Upper lobe of left lung (tissue), 6 donors: ENCODE results near the gene PRR29. TPM values are rescaled to one million over a fixed set of nuclear protein-coding genes. Genes with fewer than 3 reads are reported as not detected.

Source experiments
- ATAC-seq, 2 donors: fragments of 200-7000 bp; cut with Tn5 transposase; one replicate each; pipeline ENCODE4 v1.9.1; 2022; ENCODE audit warnings: mild to moderate bottlenecking in 2 of 2, moderate library complexity in 2 of 2; ENCODE audit not compliant: low FRiP score in 2 of 2
- DNase-seq, 2 donors: peaks; one replicate each; pipeline ENCODE4 v3.0.0-alpha.2; 2019 to 2020
- H3K27ac ChIP-seq, 4 donors: fragments of 200-600 bp; sonication (generic); one replicate each; pipeline ENCODE4 v1.5.1; 2016 to 2019
- H3K27me3 ChIP-seq, 4 donors: fragments of 200-600 bp; sonication (generic); one replicate each; pipeline ENCODE4 v1.5.1; 2017 to 2019
- H3K36me3 ChIP-seq, 4 donors: fragments of 200-600 bp; sonication (generic); one replicate each; pipeline ENCODE4 v1.5.1; 2016 to 2019
- H3K4me1 ChIP-seq, 4 donors: fragments of 200-600 bp; sonication (generic); one replicate each; pipeline ENCODE4 v1.5.1; 2018 to 2019
- H3K4me3 ChIP-seq, 4 donors: fragments of 200-600 bp; sonication (generic); one replicate each; pipeline ENCODE4 v1.5.1; 2017 to 2019; ENCODE audit warnings: mild to moderate bottlenecking in 2 of 4, moderate library complexity in 1 of 4
- H3K9me3 ChIP-seq, 4 donors: fragments of 200-600 bp; sonication (generic); one replicate each; pipeline ENCODE4 v1.5.1; 2018 to 2019
- CTCF ChIP-seq, 6 experiments: fragments of 450-650 bp in 4 of 6; fragments of 200-600 bp in 2 of 6; sonication (generic) in 2 of 6; IDR thresholded peaks; one replicate each; pipeline ENCODE4 v1.5.1; 2016 to 2019; ENCODE audit warnings: antibody characterized with exemption in 6 of 6
- EP300 ChIP-seq, 4 donors: sonication (generic); formaldehyde crosslinking; IDR thresholded peaks; one replicate each; pipeline ENCODE4 v1.5.1; 2017; ENCODE audit warnings: antibody characterized with exemption in 4 of 4, control low read depth in 2 of 4
- POLR2A ChIP-seq, 4 donors: fragments of 450-650 bp; IDR thresholded peaks; one replicate each; pipeline ENCODE4 v1.5.1; 2016 to 2017; ENCODE audit warnings: antibody characterized with exemption in 4 of 4, mild to moderate bottlenecking in 2 of 4
- POLR2AphosphoS5 ChIP-seq, 2 donors: sonication (generic); formaldehyde crosslinking; IDR thresholded peaks; one replicate each; pipeline ENCODE4 v1.5.1; 2017; ENCODE audit warnings: antibody characterized with exemption in 2 of 2
- WGBS, 2 donors: methylation state at CpG; one replicate each; pipeline ENCODE4 v1.1.5; 2017 to 2018; 5-methylcytosine and 5-hydroxymethylcytosine counted together
- total RNA-seq, 6 donors: library from RNA; depleted of rRNA in 4 of 6; stranded (reverse); fragments of >200 nt in 4 of 6; gene quantifications; one replicate each; pipeline versions ENCODE4 v1.1.0 to v1.2.1, GENCODE V29; 2016 to 2021
- donor health status: DM: no; HTN: no; CAD: no; lungs with moderate emphysema.
- donor health status: DM: no; HTN: yes; CAD: no; lungs with severe emphysema.

Gene PRR29
- total RNA-seq, 6 donors from 2014 or later = 0.97 to 30.1 (median 12.1) TPM

DNA sequence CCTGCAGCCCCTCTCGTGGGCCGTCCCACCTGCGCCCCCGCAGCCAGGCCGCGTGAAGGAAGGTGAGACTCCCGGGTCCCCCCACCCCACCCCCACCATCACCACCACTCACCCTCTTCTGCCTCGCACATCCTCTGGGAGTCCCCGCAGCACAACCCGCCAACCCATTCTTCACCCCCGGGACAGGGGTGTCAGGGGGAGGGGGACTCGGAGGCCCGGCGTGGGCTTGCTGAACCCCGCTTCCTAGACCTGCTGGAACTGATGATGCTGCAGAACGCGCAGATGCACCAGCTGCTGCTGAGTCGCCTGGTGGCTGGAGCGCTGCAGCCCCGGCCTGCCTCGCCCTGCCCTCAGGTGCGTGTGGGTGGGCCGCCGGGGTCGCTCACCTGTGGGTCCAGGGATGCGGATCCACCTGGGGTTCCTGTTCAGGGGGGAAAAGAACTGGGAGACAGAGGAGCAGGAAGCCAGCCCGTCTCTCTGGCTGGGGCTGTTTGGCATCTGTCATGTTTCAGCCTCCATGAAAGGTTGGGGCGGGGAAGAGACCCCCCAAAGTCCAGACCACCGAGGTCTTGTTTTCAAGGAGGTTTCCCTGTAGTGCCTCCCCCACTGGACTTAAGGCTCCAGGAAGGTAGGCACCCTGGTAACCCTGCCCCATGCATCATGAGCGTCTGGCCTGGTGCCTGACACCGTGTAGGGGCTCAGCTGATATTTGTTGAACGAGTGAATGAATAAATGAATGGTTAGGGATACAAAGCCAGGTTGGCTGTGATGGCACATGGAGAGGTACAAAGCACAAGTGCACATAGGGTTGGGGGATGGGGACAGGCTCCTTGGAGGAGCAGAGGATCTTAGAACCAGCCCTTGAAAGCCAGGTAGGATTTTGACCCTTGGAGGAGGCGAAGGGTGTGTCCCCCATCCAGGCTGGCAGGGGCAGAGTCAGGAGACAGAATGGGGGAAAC, 849 bp downstream of the PRR29 start:
- Histone ChIP-seq H3K9me3 (no peaks in the 10 kb centered on the region), H3K36me3 (peaks cover 0 to 20% (median 10%) of the 10 kb centered on the region in 4 donors), H3K4me3 (peak overlapping the region; percentile 58 to 72 (median 64)), H3K27ac (peak overlapping the region in 3 of 4 donors; percentile 26 to 52 (median 39)), H3K27me3 (no peaks in the 10 kb centered on the region), H3K4me1 (peaks cover 22 to 50% (median 38%) of the 10 kb centered on the region in 4 donors)
- no peak for TF ChIP-seq POLR2AphosphoS5 (IDR thresholded peaks at IDR 0.05)
- TF ChIP-seq CTCF (IDR thresholded peaks at IDR 0.05) = no peak
- TF ChIP-seq EP300 (IDR thresholded peaks at IDR 0.05) = no peak
- no peak for TF ChIP-seq POLR2A (IDR thresholded peaks at IDR 0.05)
- ATAC-seq = no peak
- peak; percentile 19 to 72 for DNase-seq
- 42 to 58% methylated on average over 4 to 12 of the region's 33 CpGs for WGBS, 2 donors

- H3K4me3 ChIP-seq = no peak overlapping the region
- no peak overlapping the region for H3K27ac ChIP-seq
- peaks cover 0 to 29% (median 11%) of the 10 kb centered on the region in 4 donors for H3K36me3 ChIP-seq
- DNase-seq = peak in 1 of 2 donors; percentile 45
- H3K9me3 ChIP-seq = no peaks in the 10 kb centered on the region
- peaks cover 22 to 54% (median 39%) of the 10 kb centered on the region in 4 donors for H3K4me1 ChIP-seq
- H3K27me3 ChIP-seq = no peaks in the 10 kb centered on the region
- 80 to 86% methylated on average over 25 of the region's 25 CpGs for WGBS, 2 donors
- ATAC-seq = no peak
- TF ChIP-seq POLR2A (IDR thresholded peaks at IDR 0.05) (no peak), POLR2AphosphoS5 (IDR thresholded peaks at IDR 0.05) (no peak), EP300 (IDR thresholded peaks at IDR 0.05) (no peak), CTCF (IDR thresholded peaks at IDR 0.05) (no peak)
Measured at GRCh38 chr17:63999680-64000531, 1.8 kb downstream of the PRR29 start.

DNA sequence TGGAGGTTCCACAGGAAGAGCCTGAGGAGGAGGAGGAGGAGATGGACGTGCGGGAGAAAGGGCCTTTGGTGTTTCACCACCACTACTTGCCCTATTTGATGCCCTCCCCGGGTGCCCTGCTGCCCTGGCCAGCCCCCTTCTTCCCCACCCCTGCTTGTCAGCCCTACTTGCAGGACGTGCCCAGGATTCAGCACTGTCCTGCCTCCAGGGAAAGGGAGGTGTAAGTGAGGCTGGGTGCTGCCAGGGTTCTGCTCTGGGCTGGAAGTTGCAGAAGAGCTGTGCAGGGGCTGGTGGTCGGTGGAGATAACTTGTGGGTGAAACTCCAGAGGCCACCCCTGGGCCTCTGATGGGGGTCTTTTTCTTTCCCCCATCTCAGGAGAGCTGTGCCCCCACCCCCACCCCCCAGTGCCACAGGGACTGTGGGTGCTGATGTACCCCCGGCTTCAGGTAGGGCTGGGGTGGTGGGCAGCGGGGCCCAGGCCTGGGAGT, 3.0 kb downstream of the PRR29 start:
- peak overlapping the region; percentile 9 to 85 (median 81) for H3K27ac ChIP-seq
- H3K4me1 ChIP-seq = peaks cover 32 to 66% (median 47%) of the 10 kb centered on the region in 4 donors

More for the DNA sequence above, 3.0 kb downstream of the PRR29 start:
- WGBS, 2 donors = 82 to 93% methylated on average over 5 to 7 of the region's 7 CpGs
- no peaks in the 10 kb centered on the region for H3K27me3 ChIP-seq
- H3K9me3 ChIP-seq = no peaks in the 10 kb centered on the region
- TF ChIP-seq POLR2AphosphoS5 (IDR thresholded peaks at IDR 0.05) = no peak
- no peak for TF ChIP-seq EP300 (IDR thresholded peaks at IDR 0.05)
- no peak for TF ChIP-seq CTCF (IDR thresholded peaks at IDR 0.05)
- TF ChIP-seq POLR2A (IDR thresholded peaks at IDR 0.05) = no peak
- peaks cover 0 to 31% (median 12%) of the 10 kb centered on the region in 4 donors for H3K36me3 ChIP-seq
- DNase-seq = no peak
- no peak overlapping the region for H3K4me3 ChIP-seq
- no peak for ATAC-seq
